Mesothelial cell of epicardium (in vitro differentiated cells): Measurements from ENCODE around the gene HAO1. TPM values are rescaled to one million over a fixed set of nuclear protein-coding genes. Genes with fewer than 3 reads are reported as not detected.

Source experiments
- DNase-seq, 2 experiments: peaks; one replicate each; pipeline ENCODE4 v3.0.0; 2021; ENCODE audit warnings: low spot score in 2 of 2; ENCODE audit not compliant: unreplicated experiment in 2 of 2
- H3K27ac Mint-ChIP-seq: 2 replicates; pipeline ENCODE4 v1.8.0; 2021; ENCODE audit warnings: mixed read lengths
- H3K27me3 Mint-ChIP-seq: 2 replicates; pipeline ENCODE4 v1.8.0; 2021; ENCODE audit warnings: low read depth, mixed read lengths
- H3K36me3 Mint-ChIP-seq: 2 replicates; pipeline ENCODE4 v1.8.0; 2021; ENCODE audit warnings: mixed read lengths
- H3K4me1 Mint-ChIP-seq: 2 replicates; pipeline ENCODE4 v1.8.0; 2021; ENCODE audit warnings: mixed read lengths
- H3K4me3 Mint-ChIP-seq: 2 replicates; pipeline ENCODE4 v1.8.0; 2021; ENCODE audit warnings: mild to moderate bottlenecking, moderate library complexity, mixed read lengths
- H3K9me3 Mint-ChIP-seq: 2 replicates; pipeline ENCODE4 v1.8.0; 2021; ENCODE audit warnings: mixed read lengths
- CTCF ChIP-seq: fragments of 200-600 bp; sonication (generic); IDR thresholded peaks from one replicate; pipeline ENCODE4 v1.5.0; 2021; ENCODE audit warnings: antibody characterized with exemption; ENCODE audit not compliant: unreplicated experiment
- total RNA-seq: library from RNA; stranded (reverse); gene quantifications from 3 replicates; pipeline ENCODE4 v1.2.1, GENCODE V29; 2021

HAO1 gene
- total RNA-seq, 1 donor from 2014 or later: not detected

GRCh38 chr20:7858734-7859250 lies 81.5 kb downstream of the HAO1 start:
- no peaks in the 10 kb centered on the region for H3K36me3 Mint-ChIP-seq
- H3K9me3 Mint-ChIP-seq: no peaks in the 10 kb centered on the region
- no peak for TF ChIP-seq CTCF
- peaks cover 2% of the 10 kb centered on the region for H3K4me1 Mint-ChIP-seq
- H3K27ac Mint-ChIP-seq: no peak overlapping the region
- peaks cover 2% of the 10 kb centered on the region for H3K27me3 Mint-ChIP-seq
- DNase-seq: no peak
- no peak overlapping the region for H3K4me3 Mint-ChIP-seq

GRCh38 chr20:7856756-7857155 lies 83.5 kb downstream of the HAO1 start:
- Mint-ChIP-seq H3K27ac (no peak overlapping the region), H3K9me3 (no peaks in the 10 kb centered on the region)
- DNase-seq: no peak

GRCh38 chr20:7855545-7855944 lies 84.7 kb downstream of the HAO1 start:
- no peak for DNase-seq
- no peaks in the 10 kb centered on the region for H3K9me3 Mint-ChIP-seq
- no peak overlapping the region for H3K27ac Mint-ChIP-seq
- H3K4me1 Mint-ChIP-seq: peaks cover 7% of the 10 kb centered on the region
- H3K4me3 Mint-ChIP-seq: no peak overlapping the region
- TF ChIP-seq CTCF: no peak
- no peaks in the 10 kb centered on the region for H3K36me3 Mint-ChIP-seq
- H3K27me3 Mint-ChIP-seq: no peaks in the 10 kb centered on the region

More at GRCh38 chr20:7856756-7857155, 83.5 kb downstream of the HAO1 start:
- peaks cover 4% of the 10 kb centered on the region for H3K4me1 Mint-ChIP-seq
- H3K36me3 Mint-ChIP-seq: no peaks in the 10 kb centered on the region
- no peak for TF ChIP-seq CTCF
- H3K27me3 Mint-ChIP-seq: peaks cover 2% of the 10 kb centered on the region
- no peak overlapping the region for H3K4me3 Mint-ChIP-seq

- Mint-ChIP-seq H3K9me3 (no peaks in the 10 kb centered on the region), H3K4me1 (peaks cover 5% of the 10 kb centered on the region), H3K27ac (no peak overlapping the region), H3K27me3 (no peaks in the 10 kb centered on the region), H3K4me3 (no peak overlapping the region), H3K36me3 (no peaks in the 10 kb centered on the region)
- TF ChIP-seq CTCF: no peak
- no peak for DNase-seq
Observed at GRCh38 chr20:7853493-7853892, 86.8 kb downstream of the HAO1 start.

- Mint-ChIP-seq H3K4me1 (peaks cover 5% of the 10 kb centered on the region), H3K4me3 (no peak overlapping the region), H3K27me3 (no peaks in the 10 kb centered on the region), H3K36me3 (no peaks in the 10 kb centered on the region), H3K9me3 (no peaks in the 10 kb centered on the region), H3K27ac (no peak overlapping the region)
- no peak for DNase-seq
- TF ChIP-seq CTCF: no peak
Observed at GRCh38 chr20:7850775-7851490, 89.3 kb downstream of the HAO1 start.
